CD4-positive, alpha-beta T cell treated with Interferon gamma for 1 hour (primary cell): ENCODE results near the gene PLXNA2.

ENCODE experiments used
- DNase-seq: peaks from one replicate; pipeline ENCODE4 v3.0.0-alpha.2; 2020

The PLXNA2 gene, protein sequence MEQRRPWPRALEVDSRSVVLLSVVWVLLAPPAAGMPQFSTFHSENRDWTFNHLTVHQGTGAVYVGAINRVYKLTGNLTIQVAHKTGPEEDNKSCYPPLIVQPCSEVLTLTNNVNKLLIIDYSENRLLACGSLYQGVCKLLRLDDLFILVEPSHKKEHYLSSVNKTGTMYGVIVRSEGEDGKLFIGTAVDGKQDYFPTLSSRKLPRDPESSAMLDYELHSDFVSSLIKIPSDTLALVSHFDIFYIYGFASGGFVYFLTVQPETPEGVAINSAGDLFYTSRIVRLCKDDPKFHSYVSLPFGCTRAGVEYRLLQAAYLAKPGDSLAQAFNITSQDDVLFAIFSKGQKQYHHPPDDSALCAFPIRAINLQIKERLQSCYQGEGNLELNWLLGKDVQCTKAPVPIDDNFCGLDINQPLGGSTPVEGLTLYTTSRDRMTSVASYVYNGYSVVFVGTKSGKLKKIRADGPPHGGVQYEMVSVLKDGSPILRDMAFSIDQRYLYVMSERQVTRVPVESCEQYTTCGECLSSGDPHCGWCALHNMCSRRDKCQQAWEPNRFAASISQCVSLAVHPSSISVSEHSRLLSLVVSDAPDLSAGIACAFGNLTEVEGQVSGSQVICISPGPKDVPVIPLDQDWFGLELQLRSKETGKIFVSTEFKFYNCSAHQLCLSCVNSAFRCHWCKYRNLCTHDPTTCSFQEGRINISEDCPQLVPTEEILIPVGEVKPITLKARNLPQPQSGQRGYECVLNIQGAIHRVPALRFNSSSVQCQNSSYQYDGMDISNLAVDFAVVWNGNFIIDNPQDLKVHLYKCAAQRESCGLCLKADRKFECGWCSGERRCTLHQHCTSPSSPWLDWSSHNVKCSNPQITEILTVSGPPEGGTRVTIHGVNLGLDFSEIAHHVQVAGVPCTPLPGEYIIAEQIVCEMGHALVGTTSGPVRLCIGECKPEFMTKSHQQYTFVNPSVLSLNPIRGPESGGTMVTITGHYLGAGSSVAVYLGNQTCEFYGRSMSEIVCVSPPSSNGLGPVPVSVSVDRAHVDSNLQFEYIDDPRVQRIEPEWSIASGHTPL (N-terminal part only)

DNA sequence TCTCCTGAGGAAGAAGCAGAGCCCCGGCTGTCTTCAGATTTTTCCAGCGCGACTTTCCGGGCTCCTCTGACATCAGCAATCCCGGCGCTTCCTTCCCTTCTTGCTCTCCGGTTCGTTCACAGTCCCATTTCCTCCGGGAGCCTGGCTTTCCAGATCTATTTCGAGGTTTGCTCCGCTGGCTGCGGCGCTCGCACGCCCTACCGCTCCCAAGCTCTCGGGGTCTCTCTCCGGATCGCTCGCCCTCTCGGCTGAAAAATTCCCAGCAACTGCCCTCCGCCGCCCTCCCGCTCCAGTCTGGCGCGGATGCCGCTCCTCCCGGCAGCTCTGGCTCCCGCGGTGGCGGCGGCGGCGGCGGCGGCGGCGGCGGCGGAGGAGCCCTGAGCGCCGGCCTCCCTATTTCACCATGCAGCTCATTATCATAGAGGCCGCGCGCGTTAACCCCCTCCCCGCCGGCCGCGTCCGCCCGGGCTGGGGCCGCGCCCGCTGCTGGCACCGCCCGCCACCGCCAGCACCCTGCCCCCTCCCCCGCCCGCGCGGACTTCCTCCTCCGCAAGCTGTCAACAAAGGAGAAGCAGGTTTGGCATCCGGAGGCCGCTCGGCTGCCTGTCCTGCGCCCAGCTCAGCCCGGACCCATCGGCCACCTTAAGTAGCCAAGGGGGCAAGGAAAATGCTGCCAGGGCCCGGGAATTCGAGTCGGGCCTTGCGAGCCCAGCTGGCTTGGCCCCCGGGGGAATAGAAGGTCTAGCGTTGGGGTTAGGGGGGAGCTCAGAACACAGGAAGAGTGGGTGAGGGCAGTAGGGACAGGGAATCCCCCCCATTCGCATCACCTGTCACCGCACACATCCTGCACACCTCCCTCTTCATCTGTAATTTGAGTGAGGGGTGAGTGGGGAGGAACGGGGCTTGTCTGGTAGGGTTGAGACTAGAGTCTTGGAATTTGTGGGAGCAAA, at the start of gene PLXNA2:
TSS of gene PLXNA2 (minus strand) at position 418 of the 950 bp plus-strand sequence. CDS start 26,462 bp downstream, outside the sequence.
- peak; percentile 77 for DNase-seq

DNA sequence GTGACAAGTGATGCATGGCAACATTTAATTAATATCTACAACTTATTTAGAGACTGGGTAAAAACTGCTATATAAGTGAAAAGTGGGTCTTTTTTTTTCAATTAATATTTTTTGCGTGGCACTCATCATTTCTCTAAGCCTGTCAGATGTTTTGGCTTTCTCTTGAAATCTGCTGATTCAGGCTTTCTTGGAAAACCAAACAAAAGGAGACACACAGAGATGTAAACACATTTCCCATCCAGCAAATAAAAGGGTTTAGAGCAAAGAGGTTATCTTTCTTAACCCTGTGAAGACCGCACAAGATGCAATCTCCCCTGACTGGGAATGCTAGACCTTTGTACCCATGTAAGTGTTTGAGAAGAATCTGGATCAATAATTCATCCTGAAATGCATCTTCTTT, 48.7 kb upstream of the PLXNA2 start:
- DNase-seq: no peak

DNA sequence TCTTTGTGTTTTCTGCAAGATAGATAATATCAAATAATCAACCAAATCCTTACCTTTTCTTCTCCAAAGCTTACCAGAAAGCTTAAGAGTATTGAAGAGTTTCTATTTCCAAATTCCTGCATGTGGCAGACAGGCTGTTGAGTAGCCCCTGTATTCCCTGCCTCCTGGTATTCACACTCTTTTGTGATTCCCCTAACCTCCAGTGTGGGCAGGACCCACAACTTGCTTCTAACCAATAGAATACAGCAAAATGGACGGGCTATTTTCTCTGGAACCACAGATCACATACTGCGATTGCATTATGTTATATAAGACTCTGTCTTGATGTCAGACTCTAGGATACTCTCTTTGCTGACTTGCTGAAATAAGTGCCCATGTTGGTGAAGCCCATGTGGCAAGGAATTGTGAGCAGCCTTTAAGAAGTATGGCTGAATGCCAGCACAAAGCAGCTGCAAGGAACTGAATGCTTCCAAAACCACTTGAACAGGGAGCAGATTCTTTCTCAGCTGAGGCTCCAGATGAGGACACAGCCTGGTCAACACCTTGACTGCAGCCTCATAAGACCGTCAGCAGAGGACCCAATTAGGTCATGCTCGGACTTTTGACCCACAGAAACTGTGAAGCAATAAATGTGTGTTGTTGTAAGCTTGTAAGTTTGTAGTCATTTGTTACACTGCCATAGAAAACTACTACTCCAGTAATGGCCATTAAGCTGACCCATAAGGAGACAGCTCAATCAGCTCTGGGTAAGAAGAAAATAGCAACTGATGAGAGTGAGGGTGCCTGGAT, 47.9 kb upstream of the PLXNA2 start:
- no peak for DNase-seq

DNA sequence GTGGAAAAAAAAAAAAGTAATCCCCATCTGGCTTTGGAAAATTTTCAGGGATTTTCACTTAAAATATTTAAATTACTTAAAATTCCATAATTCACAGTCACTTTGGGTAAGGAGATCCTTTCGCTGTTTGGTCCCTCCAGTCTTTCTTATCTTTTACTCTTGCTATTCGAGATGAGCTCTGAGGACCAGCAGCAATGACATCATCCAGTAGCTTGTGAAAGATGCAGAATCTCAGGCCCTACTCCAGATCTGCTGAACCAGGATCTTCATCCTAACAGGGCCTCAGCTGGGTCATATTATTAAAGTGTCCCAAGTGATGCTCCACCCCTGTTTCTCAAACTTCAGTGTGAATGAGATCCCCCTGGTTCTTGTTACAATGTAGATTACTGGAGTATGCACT, 46.9 kb upstream of the PLXNA2 start:
- DNase-seq: no peak

DNA sequence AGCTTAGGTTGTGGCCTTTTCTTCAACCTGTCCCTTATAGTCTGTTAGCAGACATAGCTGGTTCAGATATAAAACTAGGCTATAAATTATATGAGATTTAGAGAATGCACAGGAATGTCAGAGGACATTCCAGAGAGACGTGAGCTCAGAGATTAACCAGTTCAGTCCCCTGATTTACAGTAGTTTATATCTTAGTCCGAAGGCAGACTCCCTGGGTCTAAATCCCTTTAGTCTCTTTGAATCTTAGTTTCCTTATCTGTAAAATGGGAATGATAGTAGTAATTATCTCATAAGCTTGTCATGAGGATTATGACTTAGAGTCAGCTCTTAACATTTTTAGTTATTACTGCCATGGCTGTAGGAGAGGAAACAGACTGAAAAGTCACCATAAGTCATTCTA, 45.5 kb upstream of the PLXNA2 start:
- DNase-seq: no peak

DNA sequence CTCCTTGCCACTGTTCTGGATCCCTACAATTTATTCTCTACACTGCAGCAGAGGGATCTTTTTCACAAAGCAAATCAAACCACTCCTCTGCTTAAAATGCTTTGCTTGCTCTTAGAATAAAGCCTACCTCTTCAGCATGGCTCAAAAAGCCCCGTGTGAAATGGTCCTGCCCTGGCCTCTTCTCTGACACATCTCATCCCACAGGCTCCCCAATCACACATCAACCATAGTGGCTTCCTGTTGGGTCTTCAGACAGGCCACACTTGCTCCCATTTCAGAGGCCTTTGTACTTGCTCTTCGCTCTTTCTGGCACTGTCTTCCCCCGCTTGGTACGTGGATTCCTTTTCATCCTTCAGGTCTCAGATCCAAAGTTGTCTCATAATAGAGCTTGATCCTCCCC, 44.3 kb upstream of the PLXNA2 start:
- DNase-seq: no peak

DNA sequence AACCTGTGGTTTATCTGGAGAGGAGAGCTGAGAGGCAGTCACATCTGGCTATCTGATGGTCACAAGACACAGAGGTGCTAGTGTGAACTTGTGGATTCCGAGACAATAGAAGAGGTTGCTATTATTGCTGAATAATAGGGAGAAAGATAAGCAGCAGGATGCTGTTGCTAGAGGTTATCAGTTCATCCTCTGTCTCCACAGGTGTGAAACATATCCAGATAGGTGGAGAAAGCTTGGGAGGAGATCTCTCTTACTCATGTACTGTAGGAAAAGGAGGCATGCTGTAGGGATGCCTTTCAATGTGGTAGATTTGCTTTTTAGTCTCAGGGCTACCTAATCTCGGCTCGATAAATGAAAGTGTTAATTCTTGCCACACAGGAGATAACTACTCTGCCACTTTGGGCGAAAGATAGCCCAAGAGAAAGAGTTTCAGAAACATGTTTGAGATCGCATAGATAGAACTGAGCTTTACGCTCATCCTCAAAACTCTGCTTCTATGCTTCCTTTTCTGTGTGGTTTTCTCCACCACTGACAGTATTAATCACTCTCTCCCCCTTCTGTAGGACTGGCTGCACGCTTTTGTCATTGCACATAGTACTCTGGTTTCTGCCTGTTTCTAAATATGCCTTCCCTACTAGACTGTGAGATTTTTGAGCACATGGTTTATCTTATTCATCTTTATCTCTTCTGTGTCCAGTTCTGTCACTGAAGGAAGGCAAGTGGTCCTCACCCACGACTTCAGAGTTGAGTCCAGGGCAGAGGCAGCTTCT, 36.7 kb upstream of the PLXNA2 start:
- DNase-seq: no peak

DNA sequence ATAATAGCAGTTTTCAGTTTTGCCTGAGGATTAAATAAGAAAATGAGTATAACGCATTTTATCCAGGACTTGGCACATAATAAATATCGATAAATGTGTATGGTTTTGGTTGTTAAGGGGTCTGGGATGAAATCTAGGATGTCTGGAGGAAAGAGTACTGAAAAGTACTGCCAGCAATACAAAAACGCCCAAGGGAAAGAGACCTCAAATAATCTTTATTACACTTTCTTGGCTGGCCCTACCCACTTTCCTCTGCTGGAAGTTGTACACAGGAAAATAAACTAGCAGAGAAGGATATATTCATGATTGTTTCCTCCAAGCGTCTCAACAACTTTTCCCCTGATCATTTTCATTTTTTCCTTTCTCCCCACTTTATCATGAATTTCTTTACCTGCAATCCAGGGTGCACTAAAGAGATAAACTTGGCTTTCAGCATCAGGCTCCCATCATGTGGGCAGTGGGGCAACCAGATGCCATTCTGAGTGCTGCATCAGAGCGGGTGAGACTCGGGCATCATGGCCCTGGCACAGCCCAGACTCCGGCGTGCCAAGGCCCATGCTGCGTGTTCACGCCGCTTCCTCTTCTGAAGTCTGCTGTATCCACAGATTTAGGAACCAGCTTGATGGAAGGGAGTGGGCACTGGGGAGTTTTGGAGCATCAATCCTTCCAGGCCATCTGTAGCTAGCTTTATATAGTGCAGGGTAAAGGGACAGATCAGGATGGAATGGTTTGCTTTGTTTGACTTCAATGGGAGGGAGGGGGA, 35.8 kb upstream of the PLXNA2 start:
- DNase-seq: no peak

DNA sequence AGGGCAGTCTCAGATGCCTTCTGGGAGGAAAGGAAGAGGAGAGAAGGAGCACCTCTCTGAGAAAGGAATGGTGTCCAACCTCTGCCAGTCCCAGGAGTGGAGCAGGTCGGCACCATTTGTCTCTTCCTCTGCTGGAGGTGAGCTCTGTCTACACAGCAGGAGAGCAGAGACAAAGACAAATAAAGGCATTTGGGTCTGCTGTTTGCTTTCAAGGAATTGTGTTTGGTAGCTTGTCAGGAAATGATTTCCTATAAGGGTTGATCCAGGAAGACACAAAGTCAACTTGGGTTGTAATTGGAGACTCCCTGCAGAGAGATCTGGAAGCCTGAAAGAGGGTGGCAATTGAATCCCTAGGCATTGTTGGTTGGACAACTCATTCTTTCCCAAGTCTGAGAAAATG, 34.5 kb upstream of the PLXNA2 start:
- no peak for DNase-seq

DNA sequence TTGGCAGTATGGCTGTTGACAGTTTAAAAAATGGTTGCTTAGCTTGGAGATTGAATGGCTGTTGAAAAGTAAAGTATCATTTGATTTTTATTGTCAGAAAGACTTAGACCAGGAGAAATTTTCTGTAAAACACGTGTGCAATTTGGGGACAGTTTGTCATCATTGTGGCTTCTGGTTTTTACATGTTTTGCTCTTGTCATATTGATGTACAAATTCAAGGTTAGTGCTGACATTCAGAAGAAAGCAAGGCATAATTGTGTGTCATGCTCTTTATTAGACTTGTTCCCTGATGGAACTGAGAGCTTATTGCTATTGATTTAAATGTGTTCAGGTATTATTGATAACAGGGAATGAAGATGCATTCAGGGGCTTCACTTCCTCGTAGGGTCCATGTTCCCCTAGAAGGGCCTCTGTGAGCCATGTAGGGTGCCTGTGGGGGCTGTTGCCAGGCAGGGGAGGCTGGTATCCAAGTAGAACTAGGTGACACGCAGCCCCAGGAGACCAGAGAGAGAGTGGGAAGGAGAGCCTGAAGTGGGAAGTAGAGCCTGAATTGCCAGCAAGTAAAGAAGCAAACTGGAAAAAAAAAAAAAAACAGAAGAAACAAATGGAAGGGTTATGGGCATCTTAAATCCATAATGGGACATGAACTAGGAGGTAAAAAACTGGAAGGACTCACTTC, 32.7 kb upstream of the PLXNA2 start:
- DNase-seq: no peak

DNA sequence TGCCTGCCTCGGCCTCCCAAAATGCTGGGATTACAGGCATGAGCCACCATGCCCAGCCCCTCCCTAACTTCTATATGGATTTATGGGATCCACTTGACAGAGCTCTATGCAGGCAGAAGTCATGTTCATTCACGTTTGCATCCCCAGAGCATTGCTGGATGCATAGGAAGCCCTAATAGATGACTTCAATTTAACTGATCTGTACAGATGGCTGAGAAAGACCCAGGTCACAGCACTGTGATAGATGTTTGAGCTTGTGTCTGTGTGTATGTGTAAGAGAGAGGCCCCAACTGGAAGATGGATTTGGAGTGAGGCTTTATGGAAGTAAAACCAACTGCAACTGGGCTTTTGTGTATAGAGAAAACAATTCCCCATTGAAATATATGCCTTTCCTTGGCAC, 30.9 kb upstream of the PLXNA2 start:
- no peak for DNase-seq

DNA sequence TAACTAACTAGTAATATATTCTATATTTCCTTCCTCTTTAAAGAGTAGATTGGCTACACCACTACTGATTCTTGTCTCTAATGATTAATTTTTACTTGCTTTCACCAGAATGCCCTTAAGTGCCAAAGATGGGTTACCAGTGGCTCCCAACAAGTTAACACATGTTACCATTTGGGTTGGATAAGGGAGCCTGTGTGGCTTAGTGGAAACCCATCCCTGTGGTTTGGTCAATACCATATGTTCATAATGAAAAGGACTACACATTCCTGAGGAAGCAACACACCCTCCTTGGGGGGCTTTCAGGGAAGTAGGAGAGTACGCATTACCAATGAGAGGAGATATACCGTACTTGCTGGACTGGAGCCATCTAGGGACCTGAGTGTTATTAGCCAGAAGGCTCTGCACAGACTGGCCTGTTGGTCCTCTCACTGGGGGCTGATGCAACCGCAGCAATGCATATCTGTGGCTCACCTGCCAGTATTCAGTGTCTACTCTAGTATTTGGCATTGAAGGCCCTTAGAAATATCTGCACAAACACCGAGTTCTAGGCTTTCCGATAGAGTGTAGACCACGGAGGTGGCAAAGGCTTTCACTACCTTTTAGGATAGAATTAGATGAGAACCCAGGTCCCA, 29.3 kb upstream of the PLXNA2 start:
- no peak for DNase-seq

DNA sequence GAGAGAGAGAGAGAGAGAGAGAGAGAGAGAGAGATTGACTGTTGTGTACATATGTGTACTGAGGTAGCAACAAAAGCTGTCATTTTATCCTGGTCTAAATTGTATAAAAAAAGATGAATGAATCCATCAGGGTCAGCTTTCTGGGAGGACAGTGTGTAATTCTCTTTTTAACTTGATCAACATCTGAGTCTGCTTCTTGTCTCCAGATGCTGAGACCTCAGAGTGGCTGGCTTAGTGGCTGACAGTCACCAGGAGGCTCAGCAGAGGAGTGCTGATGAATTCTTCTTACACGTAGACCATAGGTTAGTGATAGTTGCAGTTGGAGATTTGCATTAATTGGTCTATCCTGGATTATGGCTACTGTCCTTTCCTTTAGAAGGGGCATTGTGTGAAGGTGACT, 28.5 kb upstream of the PLXNA2 start:
- no peak for DNase-seq

DNA sequence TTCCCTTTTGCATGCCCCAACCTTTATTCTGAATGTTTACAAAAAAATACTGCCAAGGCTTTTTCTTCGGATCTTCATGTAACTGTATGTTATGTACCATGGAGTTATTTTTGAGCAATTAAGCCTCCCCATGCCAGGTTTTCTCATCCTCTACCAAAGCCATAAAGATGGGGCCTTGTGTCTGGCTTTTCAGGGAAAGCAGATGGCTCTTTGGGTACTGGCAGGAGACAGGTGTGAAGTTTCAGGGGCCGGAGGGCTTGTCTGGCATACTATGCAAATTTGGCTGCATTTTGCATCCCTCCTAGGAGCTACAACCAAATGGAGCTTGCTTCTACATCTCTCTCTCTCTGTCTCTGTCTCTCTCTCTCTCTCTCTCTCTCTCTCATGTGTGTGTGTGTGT, 28.1 kb upstream of the PLXNA2 start:
- DNase-seq: no peak

DNA sequence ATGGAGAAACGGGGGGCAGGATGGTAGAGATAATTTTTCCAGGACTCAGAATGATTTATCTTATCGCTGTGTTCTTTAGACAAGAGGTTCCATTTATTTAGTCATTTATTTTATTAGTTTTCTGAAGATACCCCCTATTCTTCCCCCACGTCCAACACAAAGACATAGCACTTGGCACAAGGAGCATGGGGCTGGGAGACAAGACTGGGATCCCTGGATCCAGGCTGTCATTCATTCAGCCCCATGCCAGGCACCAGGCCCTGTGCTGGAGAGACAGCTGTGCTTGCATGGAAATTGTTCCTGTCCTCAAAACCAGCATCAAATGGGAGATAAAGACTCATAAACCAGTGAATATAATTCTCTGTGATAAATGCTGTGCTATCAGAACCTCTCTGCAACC, 27.1 kb upstream of the PLXNA2 start:
- no peak for DNase-seq

DNA sequence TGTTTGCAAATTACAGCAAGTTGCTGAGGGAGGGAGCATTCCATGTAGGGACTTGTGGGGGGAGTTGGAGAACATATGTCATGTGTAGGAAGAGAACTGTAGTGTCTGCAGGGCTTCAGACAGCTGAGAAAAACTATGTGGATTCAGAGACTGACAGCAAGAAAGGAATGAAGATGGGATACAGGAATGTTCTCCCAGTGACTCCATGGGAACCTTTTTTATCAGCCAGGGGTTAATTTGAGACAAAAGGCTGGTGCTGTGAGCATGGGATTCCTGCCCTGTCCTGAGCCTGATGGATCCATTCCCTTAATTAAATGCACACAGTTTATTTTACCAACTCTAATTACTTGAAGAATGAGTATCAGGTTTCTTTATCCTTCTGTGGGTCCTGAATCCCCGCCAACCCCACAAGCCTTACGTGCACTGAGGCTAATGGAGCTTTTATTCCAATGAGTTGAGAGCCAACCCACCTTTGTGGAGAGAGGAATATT, 26.5 kb upstream of the PLXNA2 start:
- DNase-seq: no peak

DNA sequence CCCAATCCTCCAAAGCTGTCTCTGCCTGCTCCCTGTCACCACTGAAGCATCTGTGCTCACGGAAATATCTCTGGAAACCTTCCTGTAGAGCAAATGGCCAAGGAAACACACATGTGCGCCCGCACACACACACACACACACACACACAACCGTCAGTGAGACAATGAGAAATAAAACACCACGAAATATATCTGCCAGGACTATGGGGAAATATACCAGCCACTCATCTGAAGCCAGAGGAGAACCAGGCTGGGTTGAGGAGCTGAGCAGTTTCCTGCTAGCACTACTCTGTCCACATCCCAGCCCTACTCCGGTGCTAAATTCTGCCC, 25.1 kb upstream of the PLXNA2 start:
- no peak for DNase-seq

DNA sequence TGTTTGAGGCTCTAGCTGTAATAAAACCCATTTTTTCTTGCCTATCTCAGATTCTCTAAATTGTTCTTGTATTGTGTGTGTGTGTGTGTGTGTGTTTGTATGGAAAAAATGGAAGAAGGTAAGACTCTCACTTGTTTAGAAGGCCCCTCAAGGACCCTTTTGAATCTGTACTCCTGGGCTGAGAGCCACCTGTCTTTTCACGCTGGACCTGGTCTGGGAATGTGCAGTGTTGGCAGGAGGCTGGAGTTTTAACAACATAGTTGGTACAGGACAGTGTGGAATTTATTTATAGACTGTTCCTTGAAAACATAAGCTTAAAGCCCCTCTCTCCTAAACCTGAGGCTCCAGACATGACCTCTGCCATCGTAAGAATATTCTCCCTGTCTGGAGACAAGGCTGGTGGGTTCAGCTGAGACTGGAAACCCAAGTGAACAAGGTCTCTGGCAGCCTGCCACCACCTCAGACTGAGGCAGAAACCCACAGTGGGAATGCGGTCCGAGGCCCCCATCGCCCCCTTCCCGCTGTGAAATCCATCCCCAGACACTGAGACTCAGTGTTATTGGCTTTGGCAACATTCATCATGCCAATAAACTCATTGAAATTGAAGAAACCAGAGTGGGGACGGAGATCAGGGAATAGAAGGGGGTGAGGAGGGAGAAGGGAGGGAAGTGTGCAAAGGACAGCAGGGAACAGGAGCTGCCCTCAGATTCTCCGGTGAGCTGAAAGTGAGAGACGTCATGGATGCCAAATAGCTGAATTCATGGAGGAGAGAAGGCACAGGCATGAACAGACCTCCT, 24.6 kb upstream of the PLXNA2 start:
- DNase-seq: no peak
